Endothelial cell of umbilical vein (primary cell): ENCODE results near the gene PRSS37.

Source experiments
- EZH2 ChIP-seq: IDR thresholded peaks from 2 replicates; pipeline ENCODE4 v1.6.1; 2012; ENCODE audit warnings: borderline replicate concordance, low read depth, mild to moderate bottlenecking, moderate library complexity, low read length, inconsistent platforms; ENCODE audit not compliant: severe bottlenecking
- FOS ChIP-seq: IDR thresholded peaks from 2 replicates; pipeline ENCODE4 v1.6.1; 2011; ENCODE audit warnings: mild to moderate bottlenecking, low read length, moderate library complexity, borderline replicate concordance; ENCODE audit not compliant: insufficient read depth
- GATA2 ChIP-seq: IDR thresholded peaks from 2 replicates; pipeline ENCODE4 v1.7.0; 2011; ENCODE audit warnings: low read depth, mild to moderate bottlenecking, moderate library complexity, mixed read lengths, low read length; ENCODE audit not compliant: insufficient read length, insufficient read depth
- JUN ChIP-seq: IDR thresholded peaks from 2 replicates; pipeline ENCODE4 v1.6.1; 2011; ENCODE audit warnings: borderline replicate concordance, low read depth; ENCODE audit not compliant: insufficient read length, insufficient read depth
- POLR2A ChIP-seq: IDR thresholded peaks from 2 replicates; pipeline ENCODE4 v1.6.1; 2012; ENCODE audit warnings: low read depth, mild to moderate bottlenecking, control low read depth, low read length
- POLR2AphosphoS5 ChIP-seq: IDR thresholded peaks from 2 replicates; pipeline ENCODE4 v1.6.1; 2012; ENCODE audit warnings: low read depth, mild to moderate bottlenecking, control low read depth, low read length, moderate library complexity; ENCODE audit not compliant: insufficient read depth
- TF ChIP-seq, protein P1 (sequence below), 2 donors: IDR thresholded peaks; 1 replicate in 1 of 2; 2 replicates in 1 of 2; pipeline ENCODE4 v1.5.1; 2011; ENCODE audit warnings: low read length in 2 of 2, mild to moderate bottlenecking in 2 of 2, moderate library complexity in 2 of 2, control low read depth in 1 of 2, inconsistent platforms in 1 of 2, low read depth in 1 of 2; ENCODE audit not compliant: insufficient read depth in 1 of 2; ENCODE audit errors: extremely low read depth in 1 of 2
- TF ChIP-seq, protein P2 (sequence below): IDR thresholded peaks from 2 replicates; pipeline ENCODE4 v1.6.1; 2011; ENCODE audit not compliant: insufficient read depth, insufficient read length

DNA sequence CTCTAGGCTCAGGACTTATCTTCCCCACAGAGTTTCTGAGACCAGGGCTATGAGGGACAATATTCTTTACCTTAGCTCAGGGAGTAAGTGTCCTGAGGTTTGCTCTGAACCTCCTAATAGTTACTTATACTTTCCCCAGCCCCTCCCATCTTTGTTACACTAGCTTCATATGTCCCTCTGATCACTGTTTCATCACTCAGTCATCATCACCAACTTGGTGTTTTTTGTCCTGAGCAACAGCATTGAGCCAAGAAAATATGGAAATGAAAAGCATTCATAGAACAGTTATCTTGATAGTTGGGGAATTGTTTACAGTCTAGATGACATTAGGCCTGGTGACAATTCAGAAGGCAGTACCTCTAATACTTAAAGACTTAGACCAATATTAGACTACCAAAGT, at the start of gene PRSS37:
- TF ChIP-seq, protein P1, sequence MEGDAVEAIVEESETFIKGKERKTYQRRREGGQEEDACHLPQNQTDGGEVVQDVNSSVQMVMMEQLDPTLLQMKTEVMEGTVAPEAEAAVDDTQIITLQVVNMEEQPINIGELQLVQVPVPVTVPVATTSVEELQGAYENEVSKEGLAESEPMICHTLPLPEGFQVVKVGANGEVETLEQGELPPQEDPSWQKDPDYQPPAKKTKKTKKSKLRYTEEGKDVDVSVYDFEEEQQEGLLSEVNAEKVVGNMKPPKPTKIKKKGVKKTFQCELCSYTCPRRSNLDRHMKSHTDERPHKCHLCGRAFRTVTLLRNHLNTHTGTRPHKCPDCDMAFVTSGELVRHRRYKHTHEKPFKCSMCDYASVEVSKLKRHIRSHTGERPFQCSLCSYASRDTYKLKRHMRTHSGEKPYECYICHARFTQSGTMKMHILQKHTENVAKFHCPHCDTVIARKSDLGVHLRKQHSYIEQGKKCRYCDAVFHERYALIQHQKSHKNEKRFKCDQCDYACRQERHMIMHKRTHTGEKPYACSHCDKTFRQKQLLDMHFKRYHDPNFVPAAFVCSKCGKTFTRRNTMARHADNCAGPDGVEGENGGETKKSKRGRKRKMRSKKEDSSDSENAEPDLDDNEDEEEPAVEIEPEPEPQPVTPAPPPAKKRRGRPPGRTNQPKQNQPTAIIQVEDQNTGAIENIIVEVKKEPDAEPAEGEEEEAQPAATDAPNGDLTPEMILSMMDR (IDR thresholded peaks at IDR 0.05; ENCODE audit: extremely low read depth in 1 of 2, insufficient read depth in 1 of 2, low read depth in 1 of 2, low read length in 2 of 2): no peak
- TF ChIP-seq GATA2 (no peak), EZH2 (no peak), POLR2A (no peak), JUN (no peak), POLR2AphosphoS5 (no peak), FOS (no peak)
- TF ChIP-seq, protein P2, sequence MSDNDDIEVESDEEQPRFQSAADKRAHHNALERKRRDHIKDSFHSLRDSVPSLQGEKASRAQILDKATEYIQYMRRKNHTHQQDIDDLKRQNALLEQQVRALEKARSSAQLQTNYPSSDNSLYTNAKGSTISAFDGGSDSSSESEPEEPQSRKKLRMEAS: no peak
